T follicular helper cell (primary cell): Measurements from ENCODE around the gene ELOVL2.
"Not testable (repeated sequence)": the region's sequence is repeated elsewhere in the genome, so short reads cannot be mapped to it uniquely, and the experiment has no call there.

Experiments
- DNase-seq: peaks from one replicate; pipeline ENCODE4 v3.0.0-alpha.2; 2020; ENCODE audit warnings: low read depth

The ELOVL2 gene

GRCh38 chr6:11021714-11022113 lies 22.4 kb downstream of the ELOVL2 start:
- no peak for DNase-seq

- DNase-seq: no peak
Observed at GRCh38 chr6:11021003-11021402, 23.1 kb downstream of the ELOVL2 start.

- DNase-seq: no peak
Observed at GRCh38 chr6:11018225-11018624, 25.9 kb downstream of the ELOVL2 start.

- DNase-seq: no peak
Observed at GRCh38 chr6:11017090-11017489, 27.0 kb downstream of the ELOVL2 start.

- DNase-seq: no peak
Observed at GRCh38 chr6:11016452-11016851, 27.7 kb downstream of the ELOVL2 start.

GRCh38 chr6:11015102-11015501 lies 29.0 kb downstream of the ELOVL2 start:
- DNase-seq: no peak

- DNase-seq: no peak
Observed at GRCh38 chr6:11013721-11014070, 30.4 kb downstream of the ELOVL2 start.

GRCh38 chr6:11012976-11013720 lies 31.0 kb downstream of the ELOVL2 start:
- DNase-seq: no peak

- no peak for DNase-seq
Observed at GRCh38 chr6:11012295-11012754, 31.8 kb downstream of the ELOVL2 start.

GRCh38 chr6:11011787-11012234 lies 32.3 kb downstream of the ELOVL2 start:
- no peak for DNase-seq

- no peak for DNase-seq
Observed at GRCh38 chr6:11009353-11009752, 34.8 kb downstream of the ELOVL2 start.

- DNase-seq: no peak
Observed at GRCh38 chr6:11008821-11009220, 35.3 kb downstream of the ELOVL2 start.

GRCh38 chr6:11007715-11008608 lies 36.1 kb downstream of the ELOVL2 start:
- no peak for DNase-seq

GRCh38 chr6:11006061-11006460 lies 38.0 kb downstream of the ELOVL2 start:
- no peak for DNase-seq

- not testable (repeated sequence) for DNase-seq
Observed at GRCh38 chr6:11003297-11003696, 40.8 kb downstream of the ELOVL2 start.

- no peak for DNase-seq
Observed at GRCh38 chr6:11002176-11002575, 41.9 kb downstream of the ELOVL2 start.

- DNase-seq: no peak
Observed at GRCh38 chr6:10999994-11000393, 44.1 kb downstream of the ELOVL2 start.

- DNase-seq: no peak
Observed at GRCh38 chr6:10995114-10995707, 48.9 kb downstream of the ELOVL2 start.

- no peak for DNase-seq
Observed at GRCh38 chr6:10993896-10994295, 50.2 kb downstream of the ELOVL2 start.

GRCh38 chr6:10991115-10991514 lies 53.0 kb downstream of the ELOVL2 start:
- DNase-seq: no peak

- DNase-seq: no peak
Observed at GRCh38 chr6:10989587-10989986, 54.5 kb downstream of the ELOVL2 start.

GRCh38 chr6:10984959-10985358 lies 59.1 kb downstream of the ELOVL2 start:
- DNase-seq: not testable (repeated sequence)

GRCh38 chr6:10981409-10981808 lies 62.7 kb downstream of the ELOVL2 start:
- DNase-seq: no peak
